DOHH2 (cell line): ENCODE data around the gene MYO18A.

ENCODE experiments used
- H3F3A ChIP-seq: fragments of 200-600 bp; sonication (generic), shearing (Covaris generic); 2 replicates; pipeline ENCODE4 v1.6.0; 2016; ENCODE audit warnings: antibody characterized with exemption, mild to moderate bottlenecking; ENCODE audit not compliant: control insufficient read depth, insufficient read depth
- H3K27ac ChIP-seq: fragments of 200-600 bp; sonication (generic); 2 replicates; pipeline ENCODE4 v1.5.1; 2014; ENCODE audit warnings: low read depth, mild to moderate bottlenecking, low read length, moderate library complexity
- H3K27me3 ChIP-seq: fragments of 200-600 bp; sonication (generic); 2 replicates; pipeline ENCODE4 v1.6.1; 2014; ENCODE audit warnings: mild to moderate bottlenecking, low read length, mixed read lengths; ENCODE audit not compliant: control insufficient read depth
- H3K36me3 ChIP-seq: fragments of 200-600 bp; sonication (generic); 2 replicates; pipeline ENCODE4 v1.6.1; 2014; ENCODE audit warnings: mild to moderate bottlenecking, low read length, moderate library complexity, mixed read lengths; ENCODE audit not compliant: control insufficient read depth
- H3K4me1 ChIP-seq: fragments of 200-600 bp; sonication (generic); 2 replicates; pipeline ENCODE4 v1.6.1; 2014; ENCODE audit warnings: mild to moderate bottlenecking, low read length, mixed read lengths; ENCODE audit not compliant: control insufficient read depth
- H3K4me2 ChIP-seq: fragments of 200-600 bp; sonication (generic); 2 replicates; pipeline ENCODE4 v1.6.0; 2014; ENCODE audit warnings: mild to moderate bottlenecking, low read length, moderate library complexity
- H3K4me3 ChIP-seq: fragments of 200-600 bp; sonication (generic); 2 replicates; pipeline ENCODE4 v1.5.1; 2014; ENCODE audit warnings: mild to moderate bottlenecking, low read length, mixed read lengths
- H3K79me2 ChIP-seq: fragments of 200-600 bp; sonication (generic); 2 replicates; pipeline ENCODE4 v1.6.1; 2014; ENCODE audit warnings: mild to moderate bottlenecking, low read length, mixed read lengths; ENCODE audit not compliant: control insufficient read depth
- H3K9me2 ChIP-seq: fragments of 200-600 bp; sonication (generic); replicated peaks from 2 replicates; pipeline ENCODE4 v1.6.1; 2014; ENCODE audit warnings: mild to moderate bottlenecking, low read length, mixed read lengths; ENCODE audit not compliant: control insufficient read depth
- H3K9me3 ChIP-seq: fragments of 200-600 bp; sonication (generic); 2 replicates; pipeline ENCODE4 v1.6.1; 2014; ENCODE audit warnings: antibody characterized with exemption, low read length, mixed read lengths; ENCODE audit not compliant: control insufficient read depth, insufficient read depth
- H4K20me1 ChIP-seq: fragments of 200-600 bp; sonication (generic); 2 replicates; pipeline ENCODE4 v1.6.0; 2014; ENCODE audit warnings: low read depth, mild to moderate bottlenecking, antibody characterized with exemption, low read length, moderate library complexity; ENCODE audit not compliant: control insufficient read depth, insufficient read depth
- CTCF ChIP-seq: fragments of 200-600 bp; sonication (generic); IDR thresholded peaks from one replicate; pipeline ENCODE4 v1.5.1; 2014; ENCODE audit warnings: antibody characterized with exemption, mild to moderate bottlenecking, low read depth, low read length; ENCODE audit not compliant: poor library complexity, severe bottlenecking
- EZH2phosphoT487 ChIP-seq: fragments of 200-600 bp; sonication (generic); IDR thresholded peaks from 2 replicates; pipeline ENCODE4 v1.6.1; 2017; ENCODE audit warnings: borderline replicate concordance, mild to moderate bottlenecking, antibody characterized with exemption, low read length, moderate library complexity, mixed read lengths

MYO18A gene

GRCh38 chr17:29168079-29168758 is 12.0 kb downstream of the MYO18A start:
- no peaks in the 10 kb centered on the region for H3K9me2 ChIP-seq
- H3K4me1 ChIP-seq = no peaks in the 10 kb centered on the region
- TF ChIP-seq EZH2phosphoT487 = no peak
- TF ChIP-seq CTCF = no peak
- H4K20me1 ChIP-seq = peaks cover 3% of the 10 kb centered on the region; the same call in 1 of the 2 replicates
- no peak overlapping the region for H3K4me2 ChIP-seq
- H3K27me3 ChIP-seq = no peaks in the 10 kb centered on the region
- no peaks in the 10 kb centered on the region for H3K9me3 ChIP-seq
- H3K27ac ChIP-seq = no peak overlapping the region
- H3K4me3 ChIP-seq = no peak overlapping the region
- peaks cover 10% of the 10 kb centered on the region; the same call in 1 of the 2 replicates for H3K36me3 ChIP-seq
- H3K79me2 ChIP-seq = no peaks in the 10 kb centered on the region
- no peaks in the 10 kb centered on the region for H3F3A ChIP-seq

GRCh38 chr17:29167393-29168078 is 12.7 kb downstream of the MYO18A start:
- H3K4me1 ChIP-seq = no peaks in the 10 kb centered on the region
- no peak overlapping the region for H3K27ac ChIP-seq
- TF ChIP-seq CTCF = no peak
- no peak for TF ChIP-seq EZH2phosphoT487

GRCh38 chr17:29166507-29166887 is 13.7 kb downstream of the MYO18A start:
- Histone ChIP-seq H3K4me2 (no peak overlapping the region), H3K27ac (no peak overlapping the region), H3K9me3 (no peaks in the 10 kb centered on the region), H3K79me2 (no peaks in the 10 kb centered on the region), H3F3A (no peaks in the 10 kb centered on the region), H3K36me3 (peaks cover 10% of the 10 kb centered on the region; the same call in 1 of the 2 replicates), H4K20me1 (peaks cover 3% of the 10 kb centered on the region; the same call in 1 of the 2 replicates), H3K4me3 (no peak overlapping the region), H3K4me1 (no peaks in the 10 kb centered on the region), H3K9me2 (no peaks in the 10 kb centered on the region), H3K27me3 (no peaks in the 10 kb centered on the region)
- no peak for TF ChIP-seq EZH2phosphoT487
- no peak for TF ChIP-seq CTCF

More at GRCh38 chr17:29167393-29168078, 12.7 kb downstream of the MYO18A start:
- H3K9me3 ChIP-seq = no peaks in the 10 kb centered on the region
- H3K79me2 ChIP-seq = no peaks in the 10 kb centered on the region
- no peaks in the 10 kb centered on the region for H3K27me3 ChIP-seq
- no peaks in the 10 kb centered on the region for H3F3A ChIP-seq
- H3K9me2 ChIP-seq = no peaks in the 10 kb centered on the region
- H3K4me2 ChIP-seq = no peak overlapping the region
- H3K36me3 ChIP-seq = peaks cover 10% of the 10 kb centered on the region; the same call in 1 of the 2 replicates
- no peak overlapping the region for H3K4me3 ChIP-seq
- peaks cover 3% of the 10 kb centered on the region; the same call in 1 of the 2 replicates for H4K20me1 ChIP-seq
